WTC11 (cell line): ENCODE measurements around the gene C6orf120. TPM values are rescaled to one million over a fixed set of nuclear protein-coding genes. Genes with fewer than 3 reads are reported as not detected.

ENCODE experiments used
- ATAC-seq: fragments of 200-7000 bp; cut with Tn5 transposase; 2 replicates; pipeline ENCODE4 v1.10.0; 2021; ENCODE audit warnings: mild to moderate bottlenecking, moderate library complexity
- CTCF ChIA-PET: fragments of 300-600 bp; sonication (Branson Sonifier 250); formaldehyde crosslinking; loops from one replicate; lab custom pipeline; 2021; ENCODE audit warnings: antibody characterized with exemption; lab: Charles Lee
- POLR2A ChIA-PET: fragments of 350-600 bp; sonication (Branson Sonifier 250); formaldehyde crosslinking; loops from one replicate; lab custom pipeline; 2021; ENCODE audit warnings: antibody characterized with exemption; lab: Charles Lee
- DNase-seq: peaks from one replicate; pipeline ENCODE4 v3.0.0; 2021; ENCODE audit warnings: low spot score
- H3K27ac Mint-ChIP-seq: 2 replicates; pipeline ENCODE4 v1.8.0; 2021; ENCODE audit warnings: mixed read lengths
- H3K27me3 Mint-ChIP-seq: 2 replicates; pipeline ENCODE4 v1.8.0; 2021; ENCODE audit warnings: low read depth, mild to moderate bottlenecking, moderate library complexity, mixed read lengths
- H3K36me3 Mint-ChIP-seq: 2 replicates; pipeline ENCODE4 v1.8.0; 2021; ENCODE audit warnings: mixed read lengths
- H3K4me1 Mint-ChIP-seq: 2 replicates; pipeline ENCODE4 v1.8.0; 2022; ENCODE audit warnings: mixed read lengths
- H3K4me3 Mint-ChIP-seq: 2 replicates; pipeline ENCODE4 v1.8.0; 2021; ENCODE audit warnings: mild to moderate bottlenecking, moderate library complexity, mixed read lengths
- H3K9me3 Mint-ChIP-seq: 2 replicates; pipeline ENCODE4 v1.8.0; 2021; ENCODE audit warnings: mixed read lengths
- ATF6 ChIP-seq: sonication (generic); formaldehyde crosslinking; IDR thresholded peaks from 2 replicates; pipeline ENCODE4 v1.8.1; 2023; ENCODE audit warnings: mild to moderate bottlenecking, missing genetic modification reagents
- CBFB ChIP-seq: sonication (generic); formaldehyde crosslinking; IDR thresholded peaks from 2 replicates; pipeline ENCODE4 v1.8.1; 2022; ENCODE audit warnings: mild to moderate bottlenecking, low read depth, missing genetic modification reagents
- CREM ChIP-seq: sonication (generic); formaldehyde crosslinking; IDR thresholded peaks from 2 replicates; pipeline ENCODE4 v1.8.1; 2022; ENCODE audit warnings: mild to moderate bottlenecking, missing genetic modification reagents, moderate library complexity
- E2F5 ChIP-seq: sonication (generic); formaldehyde crosslinking; IDR thresholded peaks from 2 replicates; pipeline ENCODE4 v1.8.1; 2022; ENCODE audit warnings: mild to moderate bottlenecking, moderate library complexity, missing genetic modification reagents
- EMX1 ChIP-seq: fragments of 250-450 bp; sonication (Bioruptor Pico); IDR thresholded peaks from 2 replicates; pipeline ENCODE4 v1.8.0; 2021; ENCODE audit warnings: mild to moderate bottlenecking
- HMGA2 ChIP-seq: fragments of 250-450 bp; sonication (Bioruptor Pico); IDR thresholded peaks from 2 replicates; pipeline ENCODE4 v1.4.0; 2021; ENCODE audit warnings: mild to moderate bottlenecking, moderate library complexity
- IRF1 ChIP-seq: sonication (generic); formaldehyde crosslinking; IDR thresholded peaks from 2 replicates; pipeline ENCODE4 v1.8.0; 2023; ENCODE audit warnings: missing genetic modification reagents
- KAT7 ChIP-seq: sonication (generic); formaldehyde crosslinking; IDR thresholded peaks from 2 replicates; pipeline ENCODE4 v1.8.1; 2023; ENCODE audit warnings: missing genetic modification reagents, mild to moderate bottlenecking, borderline replicate concordance
- MXD4 ChIP-seq: fragments of 250-450 bp; sonication (Bioruptor Pico); IDR thresholded peaks from 2 replicates; pipeline ENCODE4 v1.8.0; 2021; ENCODE audit warnings: mild to moderate bottlenecking, moderate library complexity, borderline replicate concordance
- NFATC4 ChIP-seq: fragments of 250-450 bp; sonication (Bioruptor Pico); IDR thresholded peaks from 2 replicates; pipeline ENCODE4 v1.9.0; 2021; ENCODE audit warnings: mild to moderate bottlenecking
- STAT6 ChIP-seq: sonication (generic); formaldehyde crosslinking; conservative IDR thresholded peaks from 2 replicates; pipeline ENCODE4 v1.8.1; 2023; ENCODE audit warnings: mild to moderate bottlenecking, low read depth, missing genetic modification reagents, moderate library complexity
- ZNF263 ChIP-seq: sonication (generic); formaldehyde crosslinking; IDR thresholded peaks from 2 replicates; pipeline ENCODE4 v1.8.1; 2022; ENCODE audit warnings: low read depth, mild to moderate bottlenecking, moderate library complexity, missing genetic modification reagents
- ZNF317 ChIP-seq: sonication (generic); formaldehyde crosslinking; IDR thresholded peaks from 2 replicates; pipeline ENCODE4 v1.8.1; 2023; ENCODE audit warnings: low read depth, mild to moderate bottlenecking, moderate library complexity, missing genetic modification reagents, borderline replicate concordance
- ZNF423 ChIP-seq: fragments of 250-450 bp; sonication (Bioruptor Pico); IDR thresholded peaks from 2 replicates; pipeline ENCODE4 v2.1.2; 2022; ENCODE audit warnings: mild to moderate bottlenecking, moderate library complexity
- ZNF532 ChIP-seq: fragments of 250-450 bp; sonication (Bioruptor Pico); IDR thresholded peaks from 2 replicates; pipeline ENCODE4 v1.9.0; 2021; ENCODE audit warnings: mild to moderate bottlenecking, borderline replicate concordance
- total RNA-seq: library from RNA; stranded (reverse); gene quantifications from 3 replicates; pipeline ENCODE4 v1.2.3, GENCODE V29; 2021

C6orf120 gene
- total RNA-seq, 1 experiment from 2014 or later, result 34.5 TPM

GRCh38 chr6:169710009-169710408, 8.1 kb downstream of the C6orf120 start:
- ChIA-PET POLR2A (no interaction called here), CTCF (no interaction called here)
- no peak for DNase-seq
- TF ChIP-seq CREM (CRISPR knock-in tag), result no peak
- TF ChIP-seq ATF6 (CRISPR knock-in tag), result no peak
- TF ChIP-seq ZNF263 (CRISPR knock-in tag), result no peak
- no peak for TF ChIP-seq IRF1 (CRISPR knock-in tag)
- no peak for TF ChIP-seq ZNF532
- TF ChIP-seq EMX1 (CRISPR knock-in tag), result no peak
- TF ChIP-seq ZNF423 (CRISPR knock-in tag), result no peak
- no peak for TF ChIP-seq KAT7 (CRISPR knock-in tag)
- TF ChIP-seq ZNF317 (CRISPR knock-in tag), result no peak
- no peak for TF ChIP-seq CBFB (CRISPR knock-in tag)
- Mint-ChIP-seq H3K9me3 (no peaks in the 10 kb centered on the region), H3K4me3 (no peak overlapping the region), H3K36me3 (peaks cover 35% of the 10 kb centered on the region), H3K27ac (no peak overlapping the region), H3K27me3 (no peaks in the 10 kb centered on the region), H3K4me1 (0 out of 2 replicates have a peak, but pooled peaks cover 1% of the 10 kb centered on the region)
- no peak for ATAC-seq

- ATAC-seq, result no peak
- Mint-ChIP-seq H3K27ac (no peak overlapping the region; the same call in 1 of the 2 replicates), H3K36me3 (peaks cover 50% of the 10 kb centered on the region), H3K9me3 (no peaks in the 10 kb centered on the region), H3K4me3 (no peak overlapping the region), H3K4me1 (no peaks in the 10 kb centered on the region), H3K27me3 (no peaks in the 10 kb centered on the region)
- CTCF ChIA-PET, result no interaction called here
- POLR2A ChIA-PET, result no interaction called here
- TF ChIP-seq NFATC4, result no peak
- no peak for TF ChIP-seq HMGA2 (CRISPR knock-in tag)
- no peak for TF ChIP-seq ZNF317 (CRISPR knock-in tag)
- no peak for TF ChIP-seq STAT6 (CRISPR knock-in tag)
- no peak for TF ChIP-seq E2F5 (CRISPR knock-in tag)
- TF ChIP-seq MXD4 (CRISPR knock-in tag), result no peak
- TF ChIP-seq, all 79 proteins: peak for 0
- no peak for DNase-seq
Measured at GRCh38 chr6:169714178-169714577, 12.3 kb downstream of the C6orf120 start.
